ENCODE data around the gene IQUB. TPM values are rescaled to one million over a fixed set of nuclear protein-coding genes. Genes with fewer than 3 reads are reported as not detected.
A peak's percentile ranks its signal among the peaks of the same experiment; 100 is the strongest.
"Not testable (repeated sequence)": the region's sequence is repeated elsewhere in the genome, so short reads cannot be mapped to it uniquely, and the experiment has no call there.

The IQUB gene
- total and polyA plus RNA-seq, 2 experiments from 2014 or later, result 0.20 to 3.5 TPM

GRCh38 chr7:123555484-123555883, 21.1 kb upstream of the IQUB start:
- Histone ChIP-seq H3K36me3 (peaks cover 6% of the 10 kb centered on the region), H3K4me3 (no peak overlapping the region), H3K27ac (no peak overlapping the region), H3K27me3 (no peaks in the 10 kb centered on the region), H3K9me3 (ENCODE audit: low read depth) (no peaks in the 10 kb centered on the region), H3K4me1 (ENCODE audit: low read depth) (peaks cover 11% of the 10 kb centered on the region)
- DNase-seq (ENCODE audit: low read depth in 1 of 2, low spot score in 1 of 2), result no peak
- no peak for TF ChIP-seq CTCF (IDR thresholded peaks at IDR 0.05; ENCODE audit: low read depth, low read length)

- DNase-seq (ENCODE audit: low read depth in 1 of 2, low spot score in 1 of 2), result no peak
Measured at GRCh38 chr7:123553159-123553558, 18.8 kb upstream of the IQUB start.

GRCh38 chr7:123552641-123553040, 18.2 kb upstream of the IQUB start:
- no peaks in the 10 kb centered on the region for H3K9me3 ChIP-seq (ENCODE audit: low read depth)
- peak overlapping the region; percentile 73 for H3K27ac ChIP-seq
- no peaks in the 10 kb centered on the region for H3K27me3 ChIP-seq
- no peak overlapping the region for H3K4me3 ChIP-seq
- peaks cover 11% of the 10 kb centered on the region for H3K4me1 ChIP-seq (ENCODE audit: low read depth)
- no peak for DNase-seq (ENCODE audit: low read depth in 1 of 2, low spot score in 1 of 2)
- no peak for TF ChIP-seq CTCF (IDR thresholded peaks at IDR 0.05; ENCODE audit: low read depth, low read length)
- peaks cover 22% of the 10 kb centered on the region for H3K36me3 ChIP-seq

More at GRCh38 chr7:123553159-123553558, 18.8 kb upstream of the IQUB start:
- H3K27ac ChIP-seq, result peak overlapping the region; percentile 73
- no peak for TF ChIP-seq CTCF (IDR thresholded peaks at IDR 0.05; ENCODE audit: low read depth, low read length)
- H3K4me1 ChIP-seq (ENCODE audit: low read depth), result peaks cover 11% of the 10 kb centered on the region
- peaks cover 21% of the 10 kb centered on the region for H3K36me3 ChIP-seq
- no peaks in the 10 kb centered on the region for H3K9me3 ChIP-seq (ENCODE audit: low read depth)
- H3K27me3 ChIP-seq, result no peaks in the 10 kb centered on the region
- no peak overlapping the region for H3K4me3 ChIP-seq

- not testable (repeated sequence) for H3K9me3 ChIP-seq (ENCODE audit: low read depth)
- peaks cover 22% of the 10 kb centered on the region for H3K36me3 ChIP-seq
Measured at GRCh38 chr7:123552134-123552533, 17.7 kb upstream of the IQUB start.

GRCh38 chr7:123548406-123548805, 14.0 kb upstream of the IQUB start:
- TF ChIP-seq CTCF (IDR thresholded peaks at IDR 0.05; ENCODE audit: low read depth, low read length), result no peak

More at GRCh38 chr7:123552134-123552533, 17.7 kb upstream of the IQUB start:
- peaks cover 11% of the 10 kb centered on the region for H3K4me1 ChIP-seq (ENCODE audit: low read depth)
- H3K4me3 ChIP-seq; H3K27me3 ChIP-seq; DNase-seq (ENCODE audit: low read depth in 1 of 2, low spot score in 1 of 2); H3K27ac ChIP-seq: not testable (repeated sequence)

GRCh38 chr7:123539871-123540270, 5.5 kb upstream of the IQUB start:
- TF ChIP-seq CTCF (IDR thresholded peaks at IDR 0.05; ENCODE audit: low read depth, low read length), result no peak
- no peaks in the 10 kb centered on the region for H3K4me1 ChIP-seq (ENCODE audit: low read depth)
- no peaks in the 10 kb centered on the region for H3K27me3 ChIP-seq
- DNase-seq (ENCODE audit: low read depth in 1 of 2, low spot score in 1 of 2), result no peak
- H3K9me3 ChIP-seq (ENCODE audit: low read depth), result no peaks in the 10 kb centered on the region
- peak overlapping the region; percentile 4 for H3K27ac ChIP-seq
- no peak overlapping the region for H3K4me3 ChIP-seq
- H3K36me3 ChIP-seq, result no peaks in the 10 kb centered on the region

More at GRCh38 chr7:123548406-123548805, 14.0 kb upstream of the IQUB start:
- Histone ChIP-seq H3K4me3 (no peak overlapping the region), H3K4me1 (ENCODE audit: low read depth) (no peaks in the 10 kb centered on the region), H3K9me3 (ENCODE audit: low read depth) (no peaks in the 10 kb centered on the region), H3K36me3 (peaks cover 31% of the 10 kb centered on the region), H3K27ac (no peak overlapping the region), H3K27me3 (no peaks in the 10 kb centered on the region)
- no peak for DNase-seq (ENCODE audit: low read depth in 1 of 2, low spot score in 1 of 2)
